Mesenchymal stem cell (in vitro differentiated cells and primary cell): Measurements from ENCODE around the gene HTT.

Experiments used
- DNase-seq: peaks from one replicate; pipeline ENCODE4 v3.0.0-alpha.2; 2013
- H2AFZ ChIP-seq: one replicate; pipeline ENCODE4 v1.6.1; 2013; ENCODE audit warnings: low read depth, mild to moderate bottlenecking, control low read depth, inconsistent platforms, low read length, moderate library complexity
- H2AK5ac ChIP-seq: 2 replicates; pipeline ENCODE4 v1.6.1; 2013; ENCODE audit warnings: low read length, moderate library complexity, mild to moderate bottlenecking, inconsistent platforms; ENCODE audit not compliant: severe bottlenecking
- H2BK120ac ChIP-seq: one replicate; pipeline ENCODE4 v1.6.1; 2013; ENCODE audit warnings: low read depth, mild to moderate bottlenecking, inconsistent platforms, low read length, moderate library complexity
- H2BK12ac ChIP-seq, 2 experiments: one replicate each; pipeline ENCODE4 v1.6.1; 2013; ENCODE audit warnings: inconsistent platforms in 2 of 2, low read length in 2 of 2, mild to moderate bottlenecking in 2 of 2, moderate library complexity in 2 of 2, control low read depth in 1 of 2
- H2BK15ac ChIP-seq: one replicate; pipeline ENCODE4 v1.6.1; 2013; ENCODE audit warnings: mild to moderate bottlenecking, low read depth, inconsistent platforms; ENCODE audit not compliant: poor library complexity, severe bottlenecking
- H2BK5ac ChIP-seq: 2 replicates; pipeline ENCODE4 v1.6.1; 2013; ENCODE audit warnings: low read depth, mild to moderate bottlenecking, low read length, control low read depth, inconsistent platforms; ENCODE audit not compliant: poor library complexity, severe bottlenecking
- H3K14ac ChIP-seq, 2 experiments: one replicate each; pipeline ENCODE4 v1.6.1; 2013; ENCODE audit warnings: inconsistent platforms in 2 of 2, low read length in 2 of 2, control low read depth in 1 of 2, mild to moderate bottlenecking in 1 of 2, moderate library complexity in 1 of 2
- H3K18ac ChIP-seq, 2 experiments: one replicate each; pipeline ENCODE4 v1.6.1; 2013; ENCODE audit warnings: inconsistent platforms in 2 of 2, low read length in 2 of 2, control low read depth in 1 of 2, low read depth in 1 of 2, mild to moderate bottlenecking in 1 of 2
- H3K23ac ChIP-seq, 2 experiments: one replicate each; pipeline ENCODE4 v1.6.1; 2013; ENCODE audit warnings: inconsistent platforms in 2 of 2, low read length in 2 of 2, mild to moderate bottlenecking in 2 of 2, moderate library complexity in 2 of 2, control low read depth in 1 of 2
- H3K27ac ChIP-seq: 2 replicates; pipeline ENCODE4 v1.5.1; 2013; ENCODE audit warnings: mild to moderate bottlenecking, moderate library complexity, low read length, control low read depth, inconsistent platforms; ENCODE audit not compliant: poor library complexity, severe bottlenecking
- H3K27me3 ChIP-seq, 2 experiments: 2 replicates each; pipeline versions ENCODE4 v1.6.1 to v1.7.0; 2013; ENCODE audit warnings: low read length in 2 of 2, mild to moderate bottlenecking in 2 of 2, moderate library complexity in 2 of 2, control low read depth in 1 of 2, inconsistent platforms in 1 of 2; ENCODE audit not compliant: control insufficient read depth in 1 of 2, insufficient read depth in 1 of 2
- H3K36me3 ChIP-seq, 2 experiments: 2 replicates each; pipeline versions ENCODE4 v1.6.1 to v1.7.0; 2013; ENCODE audit warnings: low read length in 2 of 2, control low read depth in 1 of 2, inconsistent platforms in 1 of 2, low read depth in 1 of 2, mild to moderate bottlenecking in 1 of 2; ENCODE audit not compliant: insufficient read depth in 2 of 2, control insufficient read depth in 1 of 2
- H3K4ac ChIP-seq, 2 experiments: one replicate each; pipeline ENCODE4 v1.6.1; 2013; ENCODE audit warnings: inconsistent platforms in 2 of 2, low read length in 2 of 2, mild to moderate bottlenecking in 2 of 2, moderate library complexity in 2 of 2, control low read depth in 1 of 2, low read depth in 1 of 2
- H3K4me1 ChIP-seq: 2 replicates; pipeline ENCODE4 v1.6.1; 2013; ENCODE audit warnings: low read depth, low read length, control low read depth; ENCODE audit not compliant: control insufficient read depth, insufficient read depth
- H3K4me2 ChIP-seq: 2 replicates; pipeline ENCODE4 v1.6.1; 2013; ENCODE audit warnings: low read length, mild to moderate bottlenecking, inconsistent platforms; ENCODE audit not compliant: poor library complexity, severe bottlenecking
- H3K4me3 ChIP-seq, 2 experiments: 2 replicates each; pipeline versions ENCODE4 v1.5.1 to v1.7.0; 2013; ENCODE audit warnings: low read length in 2 of 2, mild to moderate bottlenecking in 2 of 2, control low read depth in 1 of 2, low read depth in 1 of 2; ENCODE audit not compliant: insufficient read depth in 1 of 2
- H3K79me1 ChIP-seq: replicated peaks from 2 replicates; pipeline ENCODE4 v1.6.1; 2013; ENCODE audit warnings: mild to moderate bottlenecking, control low read depth, low read length, inconsistent platforms; ENCODE audit not compliant: poor library complexity, severe bottlenecking
- H3K9ac ChIP-seq: 2 replicates; pipeline ENCODE4 v1.7.0; 2013; ENCODE audit warnings: mild to moderate bottlenecking, low read length, moderate library complexity
- H3K9me3 ChIP-seq: 2 replicates; pipeline ENCODE4 v1.7.0; 2013; ENCODE audit warnings: mild to moderate bottlenecking, low read length; ENCODE audit not compliant: control insufficient read depth
- H4K8ac ChIP-seq: one replicate; pipeline ENCODE4 v1.6.1; 2013; ENCODE audit warnings: inconsistent platforms, mild to moderate bottlenecking, low read length, moderate library complexity
- H4K91ac ChIP-seq: one replicate; pipeline ENCODE4 v1.6.1; 2013; ENCODE audit warnings: mild to moderate bottlenecking, low read length, inconsistent platforms
- WGBS: methylation state at CpG from one replicate; pipeline ENCODE4 v1.1.7; 2013; ENCODE audit warnings: mixed read lengths; 5-methylcytosine and 5-hydroxymethylcytosine counted together

The HTT gene

DNA sequence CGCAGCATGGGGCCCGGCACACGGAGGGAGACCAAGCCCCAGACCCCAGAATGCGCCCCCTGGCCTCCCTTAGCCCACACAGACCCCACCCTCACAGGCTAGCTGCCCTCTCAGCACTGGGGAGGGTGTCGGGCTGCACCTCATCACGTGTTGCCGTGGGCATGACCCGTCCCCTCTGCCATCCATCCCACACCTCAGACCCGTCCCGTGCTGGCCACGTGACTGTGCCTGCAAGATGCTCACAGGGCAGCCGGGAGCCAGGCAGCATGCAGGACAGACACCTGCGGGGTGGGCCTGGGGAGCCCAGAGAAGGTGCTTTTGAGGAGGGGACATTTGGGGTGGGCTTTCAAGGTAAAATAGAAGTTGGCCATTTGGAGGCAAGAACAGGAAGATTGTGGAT, 179.3 kb downstream of the HTT start:
- no peaks in the 10 kb centered on the region for H3K9me3 ChIP-seq
- H3K36me3 ChIP-seq = peaks cover 0 to 40% of the 10 kb centered on the region in 2 experiments
- no peak overlapping the region for H3K27ac ChIP-seq
- no peak overlapping the region for H3K4ac ChIP-seq
- H2AK5ac ChIP-seq = no peak overlapping the region
- WGBS = 98% methylated on average over 13 of the region's 13 CpGs
- H3K14ac ChIP-seq = no peak overlapping the region
- no peak overlapping the region for H2BK12ac ChIP-seq
- H3K9ac ChIP-seq = no peak overlapping the region
- H2AFZ ChIP-seq = no peak overlapping the region
- H3K4me1 ChIP-seq = peaks cover 23% of the 10 kb centered on the region
- DNase-seq = no peak
- H4K8ac ChIP-seq = no peak overlapping the region
- no peak overlapping the region for H2BK5ac ChIP-seq
- no peak overlapping the region for H4K91ac ChIP-seq
- H3K79me1 ChIP-seq = no peaks in the 10 kb centered on the region
- no peak overlapping the region for H3K23ac ChIP-seq
- no peak overlapping the region for H3K18ac ChIP-seq
- H3K4me2 ChIP-seq = no peak overlapping the region
- no peaks in the 10 kb centered on the region for H3K27me3 ChIP-seq
- H2BK15ac ChIP-seq = no peak overlapping the region
- H3K4me3 ChIP-seq = no peak overlapping the region
- H2BK120ac ChIP-seq = no peak overlapping the region

DNA sequence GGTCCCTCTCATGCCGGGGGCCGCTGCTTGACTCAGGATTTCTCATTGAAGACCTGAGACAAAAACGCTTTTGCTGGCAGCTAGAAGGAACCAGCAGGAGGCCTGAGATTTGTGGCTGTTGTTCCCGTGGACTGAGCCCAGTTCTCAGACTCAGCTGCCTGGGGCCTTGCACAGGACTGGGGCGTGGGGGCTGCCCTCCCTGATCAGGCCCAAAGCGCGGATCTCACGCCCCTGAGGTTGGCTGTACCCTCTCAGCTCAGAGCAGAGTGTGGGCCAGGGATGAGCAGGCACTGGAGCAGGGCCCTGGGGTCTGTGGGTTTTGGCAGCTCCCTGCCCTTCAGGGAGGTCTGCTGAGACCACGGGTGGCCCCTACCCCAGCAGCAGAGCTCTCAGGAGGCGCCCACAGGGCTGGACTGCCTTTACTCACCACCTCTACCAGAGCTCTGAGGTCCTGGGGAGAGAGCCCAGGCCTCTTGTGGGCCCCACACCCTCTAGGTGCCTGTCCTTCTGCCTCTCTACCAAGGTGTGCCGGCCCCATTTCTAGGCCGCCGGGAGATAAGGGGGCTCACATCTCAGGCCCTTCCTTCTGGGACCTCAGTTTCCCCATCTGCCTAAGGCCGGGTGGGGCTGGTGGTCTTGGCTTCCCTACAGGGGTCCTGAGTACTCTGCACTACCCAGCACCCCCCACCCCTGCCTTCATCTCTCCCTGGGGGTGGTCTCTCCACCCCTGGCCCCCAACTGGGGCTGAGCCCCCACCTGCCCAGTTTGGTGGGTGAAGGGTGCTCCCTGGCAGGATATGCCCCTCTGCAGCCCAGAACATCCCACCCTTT, 180.0 kb downstream of the HTT start:
- Histone ChIP-seq H3K9me3 (no peaks in the 10 kb centered on the region), H4K8ac (no peak overlapping the region), H3K4me1 (peaks cover 23% of the 10 kb centered on the region), H3K4ac (no peak overlapping the region), H2AFZ (no peak overlapping the region), H3K27me3 (no peaks in the 10 kb centered on the region), H3K36me3 (peaks cover 0 to 35% of the 10 kb centered on the region in 2 experiments), H3K4me3 (no peak overlapping the region), H2BK120ac (no peak overlapping the region), H3K4me2 (no peak overlapping the region), H3K18ac (no peak overlapping the region), H2BK12ac (no peak overlapping the region), H3K27ac (no peak overlapping the region), H3K14ac (no peak overlapping the region), H2AK5ac (no peak overlapping the region), H3K9ac (no peak overlapping the region), H3K79me1 (no peaks in the 10 kb centered on the region), H4K91ac (no peak overlapping the region), H2BK5ac (no peak overlapping the region), H3K23ac (no peak overlapping the region), H2BK15ac (no peak overlapping the region)
- no peak for DNase-seq
- WGBS = 88% methylated on average over 14 of the region's 14 CpGs

DNA sequence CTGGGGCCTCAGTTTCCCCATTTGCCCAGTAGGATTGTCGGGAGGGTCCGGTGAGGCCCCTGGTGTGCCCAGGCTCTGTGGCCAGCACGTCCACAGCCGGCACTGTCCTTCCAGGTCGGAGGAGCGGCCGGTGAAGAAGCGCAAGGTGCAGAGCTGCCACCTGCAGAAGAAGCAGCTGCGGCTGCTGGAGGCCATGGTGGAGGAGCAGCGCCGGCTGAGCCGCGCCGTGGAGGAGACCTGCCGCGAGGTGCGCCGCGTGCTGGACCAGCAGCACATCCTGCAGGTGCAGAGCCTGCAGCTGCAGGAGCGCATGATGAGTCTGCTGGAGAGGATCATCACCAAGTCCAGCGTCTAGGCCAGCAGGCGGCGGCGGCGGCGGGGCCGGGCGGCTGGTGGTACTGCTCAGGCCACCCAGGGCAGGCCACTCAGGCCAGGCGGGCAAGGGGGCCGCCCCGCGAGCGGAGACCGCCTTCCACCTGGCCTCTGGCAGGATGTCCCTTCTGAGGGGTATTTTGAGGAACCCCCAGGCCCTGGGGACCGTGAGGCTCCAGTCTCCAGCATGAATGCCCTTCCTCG, 181.2 kb downstream of the HTT start:
- Histone ChIP-seq H2BK5ac (no peak overlapping the region), H3K4me3 (no peak overlapping the region), H3K23ac (no peak overlapping the region), H3K4me1 (peaks cover 16% of the 10 kb centered on the region), H3K27ac (no peak overlapping the region), H3K27me3 (no peaks in the 10 kb centered on the region), H3K79me1 (no peaks in the 10 kb centered on the region), H2AFZ (no peak overlapping the region), H4K91ac (no peak overlapping the region), H3K9me3 (no peaks in the 10 kb centered on the region), H2BK12ac (no peak overlapping the region), H3K4me2 (no peak overlapping the region), H3K18ac (no peak overlapping the region), H2BK15ac (no peak overlapping the region), H3K36me3 (peaks cover 0 to 29% of the 10 kb centered on the region in 2 experiments), H2BK120ac (no peak overlapping the region), H3K14ac (no peak overlapping the region), H3K4ac (no peak overlapping the region), H2AK5ac (no peak overlapping the region), H4K8ac (no peak overlapping the region), H3K9ac (no peak overlapping the region)
- WGBS = 98% methylated on average over 36 of the region's 36 CpGs
- no peak for DNase-seq

DNA sequence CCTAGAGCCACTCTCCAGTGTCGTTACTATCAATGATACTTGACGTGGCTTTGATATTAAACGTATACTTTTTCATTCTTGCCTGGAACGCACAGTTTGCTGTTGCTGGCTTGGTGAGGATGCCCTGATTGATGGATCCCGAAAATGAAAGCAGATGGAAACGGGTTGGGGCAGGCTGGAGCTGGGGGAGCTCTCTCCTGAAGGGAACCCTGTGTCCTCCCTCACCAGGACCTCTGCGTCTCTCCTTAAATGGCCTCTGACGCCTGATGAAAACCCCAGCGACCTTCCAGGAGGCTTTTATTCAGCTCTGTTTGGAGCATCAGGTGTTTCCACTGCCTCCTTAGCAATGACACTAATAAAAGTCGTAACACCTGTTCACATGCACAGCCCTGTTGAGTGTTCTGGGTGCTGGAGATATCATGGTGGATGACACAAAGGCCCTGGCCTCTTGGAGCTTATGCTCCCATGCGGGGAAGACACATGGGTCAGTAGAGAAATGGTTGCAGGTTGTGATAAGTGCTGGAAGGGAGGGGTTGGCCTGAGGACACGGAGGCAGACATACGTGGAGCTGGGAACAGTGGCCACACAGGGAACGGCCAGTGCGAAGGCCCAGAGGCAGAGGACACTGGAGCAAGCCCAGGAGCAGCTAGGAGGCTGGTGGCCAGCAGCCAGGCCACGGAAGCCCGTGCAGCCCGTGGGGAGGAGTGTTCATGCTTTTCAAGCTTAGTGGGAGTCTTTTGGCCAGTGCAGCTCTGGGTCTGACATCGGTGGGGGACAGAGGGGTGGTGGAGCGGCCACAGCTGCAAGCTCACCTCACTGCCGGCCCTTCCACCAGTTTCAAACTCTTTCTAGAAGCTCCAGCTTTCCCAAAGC, 182.0 kb downstream of the HTT start:
- DNase-seq = no peak
- Histone ChIP-seq H3K36me3 (peaks cover 0 to 29% of the 10 kb centered on the region in 2 experiments), H3K4me3 (no peak overlapping the region), H3K4me2 (no peak overlapping the region), H2BK120ac (no peak overlapping the region), H3K27me3 (no peaks in the 10 kb centered on the region), H3K18ac (no peak overlapping the region), H3K9ac (no peak overlapping the region), H3K9me3 (no peaks in the 10 kb centered on the region), H2BK12ac (no peak overlapping the region), H2BK15ac (no peak overlapping the region), H2BK5ac (no peak overlapping the region), H3K79me1 (no peaks in the 10 kb centered on the region), H3K14ac (no peak overlapping the region), H3K23ac (no peak overlapping the region), H2AFZ (no peak overlapping the region), H3K4ac (no peak overlapping the region), H2AK5ac (no peak overlapping the region), H4K8ac (no peak overlapping the region), H4K91ac (no peak overlapping the region), H3K27ac (no peak overlapping the region), H3K4me1 (peaks cover 9% of the 10 kb centered on the region)
- 94% methylated on average over 21 of the region's 21 CpGs for WGBS
